ENCODE results near the gene BCORL1.

DNA sequence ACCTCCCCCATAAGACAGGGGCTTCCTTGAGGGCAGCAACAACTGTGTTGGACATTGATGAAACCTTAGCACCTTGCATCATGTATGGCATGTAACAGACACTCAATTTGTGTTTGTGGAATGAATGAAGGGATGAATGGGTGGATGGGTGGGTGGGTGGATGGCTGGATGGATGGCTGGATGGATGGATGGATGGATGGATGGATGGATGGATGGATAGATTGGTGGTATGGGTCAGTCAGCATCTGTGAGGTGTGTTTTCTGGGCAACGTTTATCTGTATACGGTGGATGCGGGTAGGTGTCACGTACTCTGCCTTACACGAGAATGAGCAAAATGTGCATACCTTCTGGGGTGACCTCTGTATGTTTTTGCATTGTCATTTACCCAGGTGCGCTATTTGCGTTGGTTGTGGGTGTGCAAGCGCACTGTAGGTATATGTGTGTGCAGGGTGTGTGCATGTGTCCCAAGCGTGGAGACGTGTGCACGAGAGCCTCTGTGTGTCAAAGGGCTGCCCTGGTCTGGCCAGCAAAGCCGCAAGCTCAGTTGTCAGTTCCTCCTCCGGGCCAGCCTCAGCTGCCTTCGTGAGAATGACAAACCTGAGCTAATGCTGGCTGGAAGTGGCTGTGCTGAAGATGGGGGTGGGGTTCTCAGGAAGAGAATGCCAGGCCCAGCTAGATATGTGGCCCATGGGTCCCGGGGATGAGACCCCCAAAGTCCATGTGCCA, 101.4 kb downstream of the BCORL1 start:
- TF ChIP-seq, protein P1, sequence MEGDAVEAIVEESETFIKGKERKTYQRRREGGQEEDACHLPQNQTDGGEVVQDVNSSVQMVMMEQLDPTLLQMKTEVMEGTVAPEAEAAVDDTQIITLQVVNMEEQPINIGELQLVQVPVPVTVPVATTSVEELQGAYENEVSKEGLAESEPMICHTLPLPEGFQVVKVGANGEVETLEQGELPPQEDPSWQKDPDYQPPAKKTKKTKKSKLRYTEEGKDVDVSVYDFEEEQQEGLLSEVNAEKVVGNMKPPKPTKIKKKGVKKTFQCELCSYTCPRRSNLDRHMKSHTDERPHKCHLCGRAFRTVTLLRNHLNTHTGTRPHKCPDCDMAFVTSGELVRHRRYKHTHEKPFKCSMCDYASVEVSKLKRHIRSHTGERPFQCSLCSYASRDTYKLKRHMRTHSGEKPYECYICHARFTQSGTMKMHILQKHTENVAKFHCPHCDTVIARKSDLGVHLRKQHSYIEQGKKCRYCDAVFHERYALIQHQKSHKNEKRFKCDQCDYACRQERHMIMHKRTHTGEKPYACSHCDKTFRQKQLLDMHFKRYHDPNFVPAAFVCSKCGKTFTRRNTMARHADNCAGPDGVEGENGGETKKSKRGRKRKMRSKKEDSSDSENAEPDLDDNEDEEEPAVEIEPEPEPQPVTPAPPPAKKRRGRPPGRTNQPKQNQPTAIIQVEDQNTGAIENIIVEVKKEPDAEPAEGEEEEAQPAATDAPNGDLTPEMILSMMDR (IDR thresholded peaks at IDR 0.05), result no peak
- TF ChIP-seq POLR2A (IDR thresholded peaks at IDR 0.05), result no peak

All from body of pancreas (tissue), 4 donors.